H1 (cell line): ENCODE data around the gene SEMA6A. TPM values are rescaled to one million over a fixed set of nuclear protein-coding genes. Genes with fewer than 3 reads are reported as not detected.

Experiments used
- CTCF ChIA-PET: fragments of 300-600 bp; sonication (Branson Sonifier 250); formaldehyde crosslinking; loops from one replicate; lab custom pipeline; 2021; ENCODE audit not compliant: partially characterized antibody; lab: Charles Lee
- POLR2A ChIA-PET: fragments of 300-600 bp; sonication (Branson Sonifier 250); formaldehyde crosslinking; loops from one replicate; lab custom pipeline; 2021; ENCODE audit warnings: inconsistent platforms; ENCODE audit not compliant: partially characterized antibody; lab: Charles Lee
- DNase-seq, 2 experiments: peaks; one replicate each; pipeline versions ENCODE4 v3.0.0 to v3.0.0-alpha.2; 2010 to 2022; ENCODE audit warnings: low spot score in 2 of 2, low read depth in 1 of 2, mixed read lengths in 1 of 2
- FAIRE-seq: peaks from 2 replicates; lab custom pipeline; 2011; peaks lifted over from hg19 to GRCh38; lab: Jason Lieb, UNC
- H2AFZ ChIP-seq: 2 replicates; pipeline ENCODE4 v1.8.1; 2012; ENCODE audit warnings: low read length, inconsistent platforms
- H2AK5ac ChIP-seq: 2 replicates; pipeline ENCODE4 v1.6.1; 2013; ENCODE audit warnings: low read depth, low read length
- H2BK120ac ChIP-seq: replicated peaks from 2 replicates; pipeline ENCODE3; 2013; ENCODE audit warnings: low read depth, low read length, inconsistent platforms
- H2BK12ac ChIP-seq: 2 replicates; pipeline ENCODE4 v1.6.1; 2013; ENCODE audit warnings: low read depth, low read length
- H2BK15ac ChIP-seq: 2 replicates; pipeline ENCODE4 v1.6.1; 2013; ENCODE audit warnings: low read length
- H2BK20ac ChIP-seq: 2 replicates; pipeline ENCODE4 v1.6.1; 2013; ENCODE audit warnings: low read length
- H2BK5ac ChIP-seq: 2 replicates; pipeline ENCODE4 v1.6.1; 2013; ENCODE audit warnings: low read depth, low read length
- H3K14ac ChIP-seq: 2 replicates; pipeline ENCODE4 v1.6.1; 2013; ENCODE audit warnings: inconsistent platforms; ENCODE audit not compliant: insufficient read length
- H3K18ac ChIP-seq: 2 replicates; pipeline ENCODE4 v1.6.1; 2013; ENCODE audit warnings: low read length; ENCODE audit errors: extremely low read depth
- H3K23ac ChIP-seq: 2 replicates; pipeline ENCODE4 v1.6.1; 2013; ENCODE audit warnings: inconsistent platforms; ENCODE audit not compliant: insufficient read length
- H3K23me2 ChIP-seq: 2 replicates; pipeline ENCODE4 v1.6.1; 2013; ENCODE audit warnings: low read depth, low read length
- H3K27ac ChIP-seq: 2 replicates; pipeline ENCODE4 v1.6.1; 2011; ENCODE audit warnings: low read depth, low read length, inconsistent platforms
- H3K27me3 ChIP-seq, 4 experiments: replicated peaks in 1 of 4; 1 replicate in 1 of 4; 2 replicates in 3 of 4; pipeline versions ENCODE4 v1.6.1 to v1.8.1; 2011 to 2013; ENCODE audit warnings: low read length in 3 of 4, mild to moderate bottlenecking in 3 of 4, inconsistent platforms in 2 of 4, mixed read lengths in 2 of 4, moderate library complexity in 1 of 4; ENCODE audit not compliant: control insufficient read depth in 3 of 4, insufficient read depth in 3 of 4; ENCODE audit errors: extremely low read depth in 1 of 4
- H3K36me3 ChIP-seq, 4 experiments: 2 replicates each; pipeline versions ENCODE4 v1.6.1 to v1.8.1; 2011 to 2013; ENCODE audit warnings: mild to moderate bottlenecking in 4 of 4, low read length in 3 of 4, moderate library complexity in 2 of 4, control low read depth in 1 of 4, inconsistent platforms in 1 of 4; ENCODE audit not compliant: insufficient read depth in 4 of 4, control insufficient read depth in 2 of 4
- H3K4ac ChIP-seq: replicated peaks from 2 replicates; pipeline ENCODE3; 2013; ENCODE audit warnings: low read length, low read depth, mixed read lengths, inconsistent platforms; ENCODE audit not compliant: insufficient read length
- H3K4me1 ChIP-seq, 4 experiments: replicated peaks in 1 of 4; 1 replicate in 1 of 4; 2 replicates in 3 of 4; pipeline versions ENCODE4 v1.6.1 to v1.8.1; 2011 to 2013; ENCODE audit warnings: low read length in 3 of 4, inconsistent platforms in 2 of 4, mixed read lengths in 1 of 4; ENCODE audit not compliant: insufficient read depth in 4 of 4, control insufficient read depth in 3 of 4
- H3K4me2 ChIP-seq, 2 experiments: 2 replicates each; pipeline versions ENCODE4 v1.6.1 to v1.8.1; 2011 to 2013; ENCODE audit warnings: low read depth in 2 of 2, low read length in 2 of 2, control low read depth in 1 of 2, inconsistent platforms in 1 of 2, mild to moderate bottlenecking in 1 of 2; ENCODE audit not compliant: insufficient read depth in 1 of 2
- H3K4me3 ChIP-seq, 4 experiments: fragments of 200-600, 300-600 bp in 1 of 4; sonication (generic), shearing (Covaris generic), sonication (Bioruptor Twin) in 1 of 4; 2 replicates each; pipeline versions ENCODE4 v1.5.1 to v1.8.1; 2011 to 2016; ENCODE audit warnings: low read length in 4 of 4, low read depth in 3 of 4, control low read depth in 2 of 4, inconsistent platforms in 2 of 4, mild to moderate bottlenecking in 2 of 4, mixed read lengths in 1 of 4, moderate library complexity in 1 of 4; ENCODE audit not compliant: insufficient read depth in 2 of 4; ENCODE audit errors: extremely low read depth in 1 of 4
- H3K56ac ChIP-seq: replicated peaks from 2 replicates; pipeline ENCODE3; 2013; ENCODE audit warnings: low read depth, mild to moderate bottlenecking, mixed read lengths, low read length, inconsistent platforms; ENCODE audit not compliant: insufficient read length
- H3K79me1 ChIP-seq: 2 replicates; pipeline ENCODE4 v1.6.1; 2013; ENCODE audit warnings: low read depth, low read length, control low read depth
- H3K79me2 ChIP-seq, 2 experiments: 2 replicates each; pipeline versions ENCODE4 v1.6.1 to v1.8.1; 2012 to 2013; ENCODE audit warnings: low read length in 2 of 2, mild to moderate bottlenecking in 2 of 2, inconsistent platforms in 1 of 2; ENCODE audit not compliant: insufficient read depth in 2 of 2, control insufficient read depth in 1 of 2
- H3K9ac ChIP-seq, 4 experiments: replicated peaks in 1 of 4; 1 replicate in 1 of 4; 2 replicates in 3 of 4; pipeline versions ENCODE4 v1.6.1 to v1.8.1; 2011 to 2013; ENCODE audit warnings: low read depth in 3 of 4, low read length in 3 of 4, control low read depth in 2 of 4, mild to moderate bottlenecking in 2 of 4, moderate library complexity in 2 of 4, inconsistent platforms in 1 of 4; ENCODE audit errors: extremely low read depth in 1 of 4
- H3K9me3 ChIP-seq, 2 experiments: 2 replicates each; pipeline versions ENCODE4 v1.6.1 to v1.8.1; 2012 to 2013; ENCODE audit warnings: mild to moderate bottlenecking in 2 of 2, moderate library complexity in 2 of 2, control low read depth in 1 of 2, inconsistent platforms in 1 of 2, low read depth in 1 of 2, low read length in 1 of 2, mixed read lengths in 1 of 2; ENCODE audit not compliant: insufficient read depth in 2 of 2
- H4K20me1 ChIP-seq, 2 experiments: replicated peaks in 1 of 2; 2 replicates each; pipeline versions ENCODE3 to v1.8.1; 2011 to 2013; ENCODE audit warnings: inconsistent platforms in 2 of 2, low read length in 2 of 2, mild to moderate bottlenecking in 1 of 2; ENCODE audit not compliant: insufficient read depth in 2 of 2, control insufficient read depth in 1 of 2
- H4K5ac ChIP-seq: 2 replicates; pipeline ENCODE4 v1.6.1; 2013; ENCODE audit warnings: low read length, low read depth, mixed read lengths, inconsistent platforms; ENCODE audit not compliant: insufficient read length
- H4K8ac ChIP-seq: 2 replicates; pipeline ENCODE4 v1.8.0; 2013; ENCODE audit warnings: mild to moderate bottlenecking, moderate library complexity, low read length, inconsistent platforms; ENCODE audit not compliant: insufficient read depth; ENCODE audit errors: extremely low read depth
- H4K91ac ChIP-seq: replicated peaks from 2 replicates; pipeline ENCODE3; 2013; ENCODE audit warnings: low read length, mixed read lengths, inconsistent platforms; ENCODE audit not compliant: insufficient read length
- CHD2 ChIP-seq: IDR thresholded peaks from 2 replicates; pipeline ENCODE4 v1.6.1; 2012; ENCODE audit warnings: low read length, improper control_type of control experiment
- CTBP2 ChIP-seq: IDR thresholded peaks from 2 replicates; pipeline ENCODE4 v1.7.0; 2011; ENCODE audit warnings: borderline replicate concordance, mild to moderate bottlenecking, moderate library complexity, mixed read lengths, low read length; ENCODE audit not compliant: insufficient read depth, insufficient read length
- WGBS, 2 experiments: shearing (Covaris generic) in 1 of 2; methylation state at CpG; one replicate each; pipeline versions ENCODE4 v1.1.6 to v1.1.7; 2013 to 2015; ENCODE audit warnings: low lambda C conversion rate in 2 of 2, mixed read lengths in 2 of 2, inconsistent platforms in 1 of 2, low coverage in 1 of 2, missing lambda C conversion rate in 1 of 2; ENCODE audit not compliant: insufficient replicate concordance in 2 of 2, insufficient coverage in 1 of 2, insufficient read length in 1 of 2; ENCODE audit errors: extremely low coverage in 1 of 2, missing lambda C conversion rate in 1 of 2; 5-methylcytosine and 5-hydroxymethylcytosine counted together
- polyA plus RNA-seq, 7 experiments: library from polyadenylated mRNA; depleted of rRNA in 3 of 7; stranded (reverse) in 5 of 7; unstranded in 2 of 7; fragments of >200 nt in 5 of 7; fragments of 200-250 nt in 2 of 7; gene quantifications; 1 replicate in 5 of 7; 2 replicates in 1 of 7; 4 replicates in 1 of 7; pipeline versions ENCODE4 v1.2.1 to v1.2.3, GENCODE V29; 2011 to 2013; ENCODE audit warnings: missing spikeins in 2 of 7, mixed read lengths in 2 of 7
- total RNA-seq: library from RNA; stranded (reverse); fragmentation: NEBNext Ultra II Directional; extraction: Animal tissue kit (Norgen Biotek cat#: 25700); gene quantifications from 2 replicates; pipeline ENCODE4 v1.2.1, GENCODE V29; 2021

SEMA6A gene
- total and polyA plus RNA-seq, 2 of the 8 experiments (the other 6 are each of a cell fraction or from before 2014, with no cell fraction given), result 78.3 to 277 TPM

DNA sequence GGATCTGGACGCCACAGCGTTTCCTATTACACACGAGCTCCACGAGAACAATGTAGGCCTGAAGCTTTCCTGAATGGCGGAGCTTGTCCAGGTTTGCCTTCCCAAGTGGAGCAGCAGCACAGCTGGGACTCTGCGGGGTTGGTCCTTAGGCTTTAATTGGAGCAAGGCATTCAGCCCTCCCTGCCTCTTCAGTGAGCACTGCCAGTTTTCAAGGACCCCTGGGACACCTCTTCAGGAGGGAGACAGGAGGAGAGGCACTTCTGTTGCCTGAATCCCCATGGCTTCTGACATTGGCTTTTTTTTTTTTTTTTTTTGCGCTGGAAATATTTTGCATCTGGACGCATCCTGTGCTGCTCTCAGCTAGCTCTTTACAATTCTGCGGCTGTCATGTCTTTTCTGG, 179.4 kb downstream of the SEMA6A start:
- no peak overlapping the region for H4K91ac ChIP-seq
- no peaks in the 10 kb centered on the region for H3K27me3 ChIP-seq
- H3K4me2 ChIP-seq, result no peak overlapping the region
- H3K4me1 ChIP-seq, result no peaks in the 10 kb centered on the region
- no peak overlapping the region for H3K56ac ChIP-seq
- no peaks in the 10 kb centered on the region for H3K9me3 ChIP-seq
- no peak overlapping the region for H3K14ac ChIP-seq
- no peak overlapping the region for H3K4ac ChIP-seq
- no peak overlapping the region for H3K4me3 ChIP-seq
- H2AK5ac ChIP-seq, result no peak overlapping the region
- no peak overlapping the region for H2BK12ac ChIP-seq
- H2BK120ac ChIP-seq, result no peak overlapping the region
- no peak overlapping the region for H2AFZ ChIP-seq
- no peaks in the 10 kb centered on the region for H4K20me1 ChIP-seq
- DNase-seq (no peak), FAIRE-seq (no peak)
- ChIA-PET CTCF (interaction anchor here (0.9 to 2.7 kb wide), 6 partner anchors 8 to 1206 kb away, joined by 3 to 10 read pairs (median 4); no protein-coding TSS in a partner anchor), POLR2A (interaction anchor here (1.6 kb wide), 1 partner anchor 118 kb away, joined by 3 read pairs; no protein-coding TSS in a partner anchor)
- no peaks in the 10 kb centered on the region for H3K79me1 ChIP-seq
- H2BK20ac ChIP-seq, result no peak overlapping the region
- H3K23ac ChIP-seq, result no peak overlapping the region
- H3K23me2 ChIP-seq, result no peaks in the 10 kb centered on the region
- no peaks in the 10 kb centered on the region; a peak in 1 of 8 replicates for H3K36me3 ChIP-seq
- H3K79me2 ChIP-seq, result no peaks in the 10 kb centered on the region
- no peak overlapping the region for H3K27ac ChIP-seq
- peak overlapping the region; percentile 40; the same call in 1 of the 2 replicates for H2BK5ac ChIP-seq
- H3K18ac ChIP-seq, result no peak overlapping the region
- no peak overlapping the region for H4K5ac ChIP-seq
- H2BK15ac ChIP-seq, result no peak overlapping the region
- no peak overlapping the region for H4K8ac ChIP-seq
- 92% methylated on average over 8 of the region's 9 CpGs; no CpG with 5 or more reads in 1 of the 2 experiments for WGBS, 2 experiments
- H3K9ac ChIP-seq, result no peak overlapping the region
- TF ChIP-seq CHD2 (no peak), CTBP2 (no peak)
